ENCODE measurements around the gene CLGN.

CLGN gene

DNA sequence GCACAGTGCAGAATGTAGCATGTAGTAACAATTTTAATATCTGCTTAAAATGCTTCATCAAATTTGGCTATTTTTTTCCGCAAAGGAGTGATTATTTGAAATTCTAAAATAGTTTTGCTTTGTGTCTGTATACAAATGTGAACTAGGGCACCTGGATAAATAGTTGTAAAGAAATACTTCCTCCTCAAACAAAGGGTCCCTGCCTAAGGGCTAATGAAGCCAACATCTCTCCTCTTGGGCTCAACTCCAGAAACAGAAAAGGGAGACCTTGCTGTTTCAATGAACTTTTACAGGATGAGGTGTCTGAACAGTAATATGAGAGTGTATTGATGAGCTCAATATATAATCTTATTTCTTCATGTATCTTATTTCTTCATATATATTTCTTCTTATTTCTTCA lies 84.8 kb downstream of the CLGN start:
- in situ Hi-C loops (cut with MboI; ENCODE audit: low sequenced_read_pairs): no loop called here

Measured in HL-60/S4 treated with retinoic acid at 250 ng/mL for 4 days and 3 days (cell line).